ENCODE data around the gene CHIT1.

Gene CHIT1

GRCh38 chr1:203215573-203215972 lies 13.9 kb downstream of the CHIT1 start:
- no peak for DNase-seq

GRCh38 chr1:203214871-203215270 lies 14.6 kb downstream of the CHIT1 start:
- no peak for DNase-seq

GRCh38 chr1:203213126-203213525 lies 16.3 kb downstream of the CHIT1 start:
- no peak for DNase-seq

- DNase-seq: no peak
Observed at GRCh38 chr1:203211812-203212211, 17.7 kb downstream of the CHIT1 start.

GRCh38 chr1:203210988-203211387 lies 18.5 kb downstream of the CHIT1 start:
- no peak for DNase-seq

- DNase-seq: no peak
Observed at GRCh38 chr1:203210350-203210749, 19.1 kb downstream of the CHIT1 start.

GRCh38 chr1:203208181-203208580 lies 21.3 kb downstream of the CHIT1 start:
- no peak for DNase-seq

GRCh38 chr1:203207751-203208150 lies 21.7 kb downstream of the CHIT1 start:
- DNase-seq: no peak

- DNase-seq: no peak
Observed at GRCh38 chr1:203206129-203206687, 23.3 kb downstream of the CHIT1 start.

- DNase-seq: no peak
Observed at GRCh38 chr1:203204756-203205155, 24.7 kb downstream of the CHIT1 start.

- no peak for DNase-seq
Observed at GRCh38 chr1:203202431-203203245, 26.8 kb downstream of the CHIT1 start.

- DNase-seq: no peak
Observed at GRCh38 chr1:203201516-203202205, 27.8 kb downstream of the CHIT1 start.

GRCh38 chr1:203200916-203201315 lies 28.6 kb downstream of the CHIT1 start:
- no peak for DNase-seq

GRCh38 chr1:203199816-203200571 lies 29.5 kb downstream of the CHIT1 start:
- no peak for DNase-seq

- DNase-seq: no peak
Observed at GRCh38 chr1:203199481-203199815, 30.0 kb downstream of the CHIT1 start.

GRCh38 chr1:203199002-203199401 lies 30.5 kb downstream of the CHIT1 start:
- no peak for DNase-seq

- DNase-seq: peak; percentile 15
Observed at GRCh38 chr1:203197625-203198024, 31.8 kb downstream of the CHIT1 start.

GRCh38 chr1:203196371-203196770 lies 33.1 kb downstream of the CHIT1 start:
- no peak for DNase-seq

- DNase-seq: no peak
Observed at GRCh38 chr1:203190949-203191348, 38.5 kb downstream of the CHIT1 start.

- DNase-seq: no peak
Observed at GRCh38 chr1:203189951-203190352, 39.5 kb downstream of the CHIT1 start.

GRCh38 chr1:203188686-203189232 lies 40.7 kb downstream of the CHIT1 start:
- no peak for DNase-seq

GRCh38 chr1:203187689-203188264 lies 41.7 kb downstream of the CHIT1 start:
- DNase-seq: no peak

GRCh38 chr1:203187304-203187685 lies 42.2 kb downstream of the CHIT1 start:
- no peak for DNase-seq
